Smooth muscle cell (in vitro differentiated cells): ENCODE results near the gene EHMT2. TPM values are rescaled to one million over a fixed set of nuclear protein-coding genes. Genes with fewer than 3 reads are reported as not detected.

ENCODE experiments used
- DNase-seq: peaks from one replicate; lab custom pipeline; 2025; ENCODE audit not compliant: unreplicated experiment; lab: John Stamatoyannopoulos, UW
- H2AFZ ChIP-seq: fragments of 200-600 bp; sonication (generic); 2 replicates; pipeline ENCODE4 v1.6.0; 2016; ENCODE audit warnings: antibody characterized with exemption, low read depth, mild to moderate bottlenecking
- H3F3A ChIP-seq: fragments of 200-600 bp; sonication (generic); 2 replicates; pipeline ENCODE4 v1.6.0; 2017; ENCODE audit warnings: antibody characterized with exemption, low read depth
- H3K27ac ChIP-seq: fragments of 200-600 bp; sonication (generic); 2 replicates; pipeline ENCODE4 v1.5.1; 2016; ENCODE audit warnings: low read depth, mild to moderate bottlenecking
- H3K27me3 ChIP-seq: fragments of 200-600 bp; sonication (generic); 2 replicates; pipeline ENCODE4 v1.6.1; 2016; ENCODE audit warnings: low read depth, mild to moderate bottlenecking
- H3K36me3 ChIP-seq: fragments of 200-600 bp; sonication (generic); 2 replicates; pipeline ENCODE4 v1.5.1; 2016; ENCODE audit warnings: low read depth
- H3K4me1 ChIP-seq: fragments of 200-600 bp; sonication (generic); 2 replicates; pipeline ENCODE4 v1.5.1; 2016; ENCODE audit warnings: low read depth
- H3K4me2 ChIP-seq: fragments of 200-600 bp; sonication (generic); 2 replicates; pipeline ENCODE4 v1.6.0; 2016; ENCODE audit warnings: mild to moderate bottlenecking
- H3K4me3 ChIP-seq: fragments of 200-600 bp; sonication (generic); 2 replicates; pipeline ENCODE4 v1.5.1; 2016; ENCODE audit warnings: mild to moderate bottlenecking
- H3K79me2 ChIP-seq: fragments of 200-600 bp; sonication (generic); 2 replicates; pipeline ENCODE4 v1.6.0; 2016; ENCODE audit warnings: low read depth, mild to moderate bottlenecking
- H3K9ac ChIP-seq: fragments of 200-600 bp; sonication (generic); 2 replicates; pipeline ENCODE4 v1.6.0; 2016; ENCODE audit warnings: low read depth
- H3K9me3 ChIP-seq: fragments of 200-600 bp; sonication (generic); replicated peaks from 2 replicates; pipeline ENCODE4 v1.5.1; 2016; ENCODE audit warnings: low read depth
- H4K20me1 ChIP-seq: fragments of 200-600 bp; sonication (generic); 2 replicates; pipeline ENCODE4 v1.6.0; 2016; ENCODE audit warnings: low read depth
- CTCF ChIP-seq: fragments of 200-600 bp; sonication (generic); IDR thresholded peaks from 2 replicates; pipeline ENCODE4 v1.5.1; 2017; ENCODE audit warnings: borderline replicate concordance, mild to moderate bottlenecking, antibody characterized with exemption; ENCODE audit not compliant: insufficient read depth, poor library complexity, severe bottlenecking
- WGBS: methylation state at CpG from one replicate; pipeline ENCODE4 v1.1.7; 2016; ENCODE audit warnings: low lambda C conversion rate; 5-methylcytosine and 5-hydroxymethylcytosine counted together
- polyA plus RNA-seq: library from polyadenylated mRNA; unstranded; fragments of >200 nt; fragmentation: Nextera tagmentation; extraction: Ambion mirVana; gene quantifications from 2 replicates; pipeline ENCODE4 v1.2.1, GENCODE V29; 2016
- total RNA-seq: library from RNA; depleted of rRNA; stranded (reverse); fragments of >200 nt; gene quantifications from 2 replicates; pipeline ENCODE4 v1.2.3, GENCODE V29; 2014

The EHMT2 gene
- total and polyA plus RNA-seq, 2 experiments from 2014 or later = 17.6 to 33.9 TPM

GRCh38 chr6:31903957-31904356 lies 6.5 kb upstream of the EHMT2 start:
- H3K27ac ChIP-seq = no peak overlapping the region
- no peak overlapping the region for H3K4me3 ChIP-seq
- H3F3A ChIP-seq = peaks cover 18% of the 10 kb centered on the region
- 51% methylated on average over 3 of the region's 3 CpGs for WGBS
- peaks cover 16% of the 10 kb centered on the region for H3K4me1 ChIP-seq
- H3K27me3 ChIP-seq = no peaks in the 10 kb centered on the region
- no peaks in the 10 kb centered on the region for H3K36me3 ChIP-seq
- H3K4me2 ChIP-seq = no peak overlapping the region
- H3K9me3 ChIP-seq = no peaks in the 10 kb centered on the region
- H3K9ac ChIP-seq = no peak overlapping the region
- no peaks in the 10 kb centered on the region for H3K79me2 ChIP-seq
- no peak for TF ChIP-seq CTCF
- no peak overlapping the region for H2AFZ ChIP-seq
- H4K20me1 ChIP-seq = no peaks in the 10 kb centered on the region
- no peak for DNase-seq

DNA sequence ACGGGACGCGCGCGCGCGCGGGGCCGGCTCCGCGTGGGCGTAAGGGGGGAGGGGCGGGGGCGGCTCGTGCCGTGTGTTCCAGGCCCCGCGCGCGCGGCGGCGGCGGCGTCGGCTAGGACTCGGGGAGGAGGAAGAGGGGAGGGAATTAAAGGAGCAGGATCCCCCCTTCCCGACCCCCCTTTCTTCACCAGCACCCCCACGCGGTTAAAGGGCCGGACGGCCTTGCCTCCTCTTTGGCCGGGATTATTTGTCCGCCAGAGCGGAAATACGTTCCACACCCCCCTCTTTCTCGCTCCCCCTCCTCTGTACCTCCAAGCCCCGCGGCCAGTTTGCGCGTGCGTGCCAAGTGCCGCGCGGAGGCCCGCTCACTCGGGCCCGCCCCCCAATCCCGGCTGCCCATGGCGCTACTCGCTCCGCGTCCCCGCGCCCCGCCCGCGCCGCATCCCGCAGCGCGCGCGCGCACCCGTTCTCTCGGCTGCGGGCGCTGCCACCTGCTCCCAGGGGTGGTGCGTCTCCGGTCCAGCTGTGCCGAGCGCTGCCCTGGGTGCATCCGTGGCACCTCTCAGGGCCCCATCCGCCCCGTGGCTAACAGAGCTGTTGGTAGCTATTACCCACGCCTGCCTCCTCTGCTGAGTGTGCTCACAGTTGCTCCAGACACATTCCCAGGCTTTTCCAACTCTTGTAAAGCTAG lies 4.6 kb upstream of the EHMT2 start, which contains the start of gene ZBTB12:
ZBTB12 (minus strand) TSS at position 134 of the 691 bp plus-strand sequence. CDS start 781 bp downstream, outside the sequence.
- Histone ChIP-seq H2AFZ (peak within 1 kb of the TSS; percentile 51), H3K4me3 (peak within 1 kb of the TSS; percentile 67), H3K4me1 (peaks cover 22% of the 10 kb centered on the region), H3K79me2 (no peaks in the 10 kb centered on the region), H3K9me3 (no peaks in the 10 kb centered on the region), H3F3A (peaks cover 11% of the 10 kb centered on the region), H3K27me3 (no peaks in the 10 kb centered on the region), H4K20me1 (peaks cover 4% of the 10 kb centered on the region), H3K27ac (peak within 1 kb of the TSS; percentile 48), H3K4me2 (peak within 1 kb of the TSS; percentile 85), H3K9ac (peak within 1 kb of the TSS; percentile 9), H3K36me3 (no peaks in the 10 kb centered on the region)
- TF ChIP-seq CTCF = no peak
- WGBS = under 1% methylated on average over 33 of the region's 77 CpGs
- peak; percentile 87 for DNase-seq

GRCh38 chr6:31901415-31901952 lies 4.0 kb upstream of the EHMT2 start:
- peak; percentile 69 for DNase-seq
- peaks cover 4% of the 10 kb centered on the region for H4K20me1 ChIP-seq
- H3K36me3 ChIP-seq = no peaks in the 10 kb centered on the region
- peak overlapping the region; percentile 9 for H3K9ac ChIP-seq
- peaks cover 9% of the 10 kb centered on the region for H3F3A ChIP-seq
- H3K4me1 ChIP-seq = peaks cover 16% of the 10 kb centered on the region
- H3K4me3 ChIP-seq = peak overlapping the region; percentile 67
- H3K27ac ChIP-seq = peak overlapping the region; percentile 48
- H2AFZ ChIP-seq = no peak overlapping the region
- no peaks in the 10 kb centered on the region for H3K27me3 ChIP-seq
- H3K4me2 ChIP-seq = peak overlapping the region; percentile 85
- WGBS = 7% methylated on average over 17 of the region's 45 CpGs
- H3K79me2 ChIP-seq = no peaks in the 10 kb centered on the region
- TF ChIP-seq CTCF = no peak
- H3K9me3 ChIP-seq = no peaks in the 10 kb centered on the region
